Central memory CD8-positive, alpha-beta T cell (primary cell): ENCODE measurements around the gene GPRASP2.
"Not testable (repeated sequence)": the region's sequence is repeated elsewhere in the genome, so short reads cannot be mapped to it uniquely, and the experiment has no call there.

ENCODE experiments used
- ATAC-seq: fragments of 150-1000 bp; cut with Tn5 transposase; replicated peaks from 2 replicates; pipeline ENCODE4 v1.10.0; 2022; ENCODE audit warnings: mild to moderate bottlenecking, moderate FRiP score, moderate number of reproducible peaks; ENCODE audit not compliant: poor library complexity, severe bottlenecking; ENCODE audit errors: extremely low read depth
- DNase-seq, 2 donors: peaks; one replicate each; pipeline ENCODE4 v3.0.0; 2021; ENCODE audit warnings: low spot score in 2 of 2
- H3K27ac Mint-ChIP-seq: one replicate; pipeline ENCODE4 v1.8.0; 2022; ENCODE audit warnings: low read depth, mild to moderate bottlenecking, moderate library complexity, mixed read lengths
- H3K27me3 Mint-ChIP-seq: one replicate; pipeline ENCODE4 v1.8.0; 2022; ENCODE audit warnings: mixed read lengths
- H3K36me3 Mint-ChIP-seq: one replicate; pipeline ENCODE4 v1.8.0; 2022; ENCODE audit warnings: mild to moderate bottlenecking, moderate library complexity, mixed read lengths; ENCODE audit not compliant: insufficient read depth
- H3K4me1 Mint-ChIP-seq: one replicate; pipeline ENCODE4 v1.8.0; 2022; ENCODE audit warnings: mixed read lengths
- H3K4me3 Mint-ChIP-seq: one replicate; pipeline ENCODE4 v1.8.0; 2022; ENCODE audit warnings: mild to moderate bottlenecking, moderate library complexity, mixed read lengths
- H3K9me3 Mint-ChIP-seq: one replicate; pipeline ENCODE4 v1.8.0; 2022; ENCODE audit warnings: mixed read lengths

GPRASP2 gene

DNA sequence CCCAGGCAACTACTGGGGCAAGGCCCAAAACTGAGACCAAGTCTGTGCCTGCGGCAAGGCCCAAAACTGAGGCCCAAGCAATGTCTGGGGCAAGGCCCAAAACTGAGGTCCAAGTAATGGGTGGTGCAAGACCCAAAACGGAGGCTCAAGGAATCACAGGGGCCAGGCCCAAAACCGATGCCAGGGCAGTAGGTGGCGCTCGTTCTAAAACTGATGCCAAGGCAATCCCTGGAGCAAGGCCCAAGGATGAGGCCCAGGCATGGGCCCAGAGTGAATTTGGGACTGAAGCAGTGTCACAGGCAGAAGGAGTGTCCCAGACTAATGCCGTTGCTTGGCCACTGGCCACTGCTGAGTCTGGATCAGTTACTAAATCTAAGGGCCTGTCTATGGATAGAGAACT, 2.7 kb downstream of the GPRASP2 start:
- Mint-ChIP-seq H3K27me3 (peaks cover 19% of the 10 kb centered on the region), H3K9me3 (no peaks in the 10 kb centered on the region), H3K27ac (no peak overlapping the region), H3K36me3 (peaks cover 3% of the 10 kb centered on the region), H3K4me3 (no peak overlapping the region), H3K4me1 (peaks cover 5% of the 10 kb centered on the region)
- DNase-seq, result no peak
- no peak for ATAC-seq

DNA sequence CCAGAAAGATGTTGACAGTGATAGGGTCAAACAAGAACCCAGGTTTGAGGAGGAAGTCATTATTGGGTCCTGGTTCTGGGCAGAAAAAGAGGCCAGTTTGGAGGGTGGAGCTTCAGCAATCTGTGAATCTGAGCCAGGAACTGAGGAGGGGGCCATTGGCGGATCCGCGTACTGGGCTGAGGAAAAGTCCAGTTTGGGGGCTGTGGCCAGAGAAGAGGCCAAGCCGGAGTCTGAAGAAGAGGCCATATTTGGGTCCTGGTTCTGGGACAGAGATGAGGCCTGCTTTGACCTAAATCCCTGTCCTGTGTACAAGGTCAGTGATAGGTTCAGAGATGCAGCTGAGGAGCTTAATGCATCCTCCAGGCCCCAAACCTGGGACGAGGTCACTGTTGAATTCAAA, 3.7 kb downstream of the GPRASP2 start:
- Mint-ChIP-seq H3K4me3 (no peak overlapping the region), H3K27ac (no peak overlapping the region), H3K9me3 (no peaks in the 10 kb centered on the region), H3K27me3 (peaks cover 9% of the 10 kb centered on the region), H3K36me3 (peaks cover 3% of the 10 kb centered on the region), H3K4me1 (peaks cover 12% of the 10 kb centered on the region)
- DNase-seq (no peak), ATAC-seq (no peak)

DNA sequence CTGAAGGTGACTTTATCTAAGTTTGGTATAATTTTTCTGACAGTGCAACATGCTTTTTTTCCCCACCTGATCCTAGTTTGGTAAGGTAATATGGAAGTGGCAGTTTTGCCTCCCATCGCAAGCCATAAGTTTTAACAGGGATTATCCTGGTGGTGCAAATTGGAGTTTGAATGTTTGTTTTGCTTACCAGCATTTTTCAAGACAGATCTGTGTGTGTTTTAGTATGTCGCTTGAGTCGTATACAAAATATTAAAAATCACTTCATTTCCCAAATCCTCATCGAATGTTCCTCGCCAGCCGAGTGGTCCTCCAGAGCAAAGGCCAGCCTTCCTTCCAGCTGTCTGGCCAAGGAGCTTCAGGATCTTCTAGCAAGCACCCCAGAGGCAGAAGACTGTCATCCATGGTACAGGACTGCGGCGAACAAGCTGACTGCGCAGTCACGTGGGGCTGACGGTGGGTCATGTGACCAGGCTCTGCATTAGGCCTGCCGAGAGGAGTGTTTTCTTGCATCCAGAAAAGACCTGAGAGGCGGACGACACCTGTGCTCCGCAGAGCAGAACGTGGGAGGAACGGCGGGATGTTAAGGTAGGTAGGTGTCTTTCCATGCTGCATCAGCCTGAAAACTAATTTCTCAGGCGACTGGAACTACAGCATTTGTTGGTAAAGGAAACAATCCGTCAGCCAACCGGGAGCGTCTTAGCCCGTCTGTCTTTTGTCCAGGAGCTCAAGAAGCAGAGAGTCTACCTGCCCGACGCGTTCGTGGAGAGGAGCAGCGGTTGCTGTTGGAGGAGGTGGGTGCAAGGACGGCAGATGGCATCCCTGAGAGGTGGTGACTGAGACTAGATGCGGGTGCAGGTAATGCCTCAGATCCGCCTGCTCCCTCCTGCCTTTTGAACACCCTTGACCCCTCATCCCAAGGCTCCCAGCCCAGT, 8.3 kb downstream of the GPRASP2 start, which contains the start of gene GPRASP3:
GPRASP3 (plus strand) TSS at position 507 of the 932 bp plus-strand sequence. CDS start 28,253 bp downstream, outside the sequence.
- peaks cover 7% of the 10 kb centered on the region for H3K4me1 Mint-ChIP-seq
- peak; percentile 93 for ATAC-seq
- H3K36me3 Mint-ChIP-seq, result no peaks in the 10 kb centered on the region
- no peaks in the 10 kb centered on the region for H3K27me3 Mint-ChIP-seq
- peak; percentile 13 to 33 for DNase-seq
- H3K27ac Mint-ChIP-seq, result peak within 1 kb of the TSS; percentile 93
- H3K4me3 Mint-ChIP-seq, result peak within 1 kb of the TSS; percentile 85
- H3K9me3 Mint-ChIP-seq, result no peaks in the 10 kb centered on the region

DNA sequence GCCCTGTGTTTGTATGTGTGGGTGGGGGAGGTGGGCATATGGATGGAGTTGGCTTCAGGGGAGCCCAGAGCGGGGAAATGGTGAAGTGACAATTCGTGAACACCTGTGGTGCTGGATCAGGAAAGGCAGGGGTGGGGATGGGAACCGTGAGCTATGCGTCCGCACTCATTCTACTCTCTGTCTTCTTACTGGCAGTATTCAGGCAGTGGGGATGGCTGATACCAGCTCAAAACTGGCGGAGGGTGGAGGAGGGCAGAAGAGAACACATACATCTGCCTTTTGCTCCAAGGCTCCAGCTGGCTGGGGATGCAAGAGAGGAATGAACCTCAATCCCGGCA, 8.9 kb downstream of the GPRASP2 start:
- not testable (repeated sequence) for H3K4me1 Mint-ChIP-seq, H3K27ac Mint-ChIP-seq, DNase-seq, H3K27me3 Mint-ChIP-seq, H3K36me3 Mint-ChIP-seq, ATAC-seq, H3K9me3 Mint-ChIP-seq
- peak overlapping the region; percentile 85 for H3K4me3 Mint-ChIP-seq

DNA sequence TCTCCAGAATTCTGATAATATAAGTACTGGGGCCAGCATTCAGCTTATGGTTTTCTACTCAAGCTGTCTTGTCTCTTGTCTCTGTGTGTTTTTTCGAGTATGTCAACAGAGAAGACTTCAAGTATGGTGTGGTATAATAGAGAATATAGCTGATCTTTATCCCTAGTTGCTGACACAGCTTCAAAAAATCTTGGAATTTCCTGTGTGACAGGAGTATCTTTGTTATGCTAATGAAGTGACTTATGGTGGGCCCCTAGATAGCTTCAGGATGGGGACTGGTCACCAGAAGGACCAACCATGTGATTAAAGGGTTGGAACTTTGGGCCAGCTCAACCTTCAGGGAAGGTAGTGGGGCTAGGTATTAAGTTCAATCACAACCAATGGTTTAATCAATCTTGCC, 11.2 kb downstream of the GPRASP2 start:
- Mint-ChIP-seq H3K27ac (no peak overlapping the region), H3K4me1 (peaks cover 7% of the 10 kb centered on the region), H3K9me3 (no peaks in the 10 kb centered on the region), H3K4me3 (no peak overlapping the region), H3K36me3 (no peaks in the 10 kb centered on the region), H3K27me3 (no peaks in the 10 kb centered on the region)
- no peak for DNase-seq
- no peak for ATAC-seq

DNA sequence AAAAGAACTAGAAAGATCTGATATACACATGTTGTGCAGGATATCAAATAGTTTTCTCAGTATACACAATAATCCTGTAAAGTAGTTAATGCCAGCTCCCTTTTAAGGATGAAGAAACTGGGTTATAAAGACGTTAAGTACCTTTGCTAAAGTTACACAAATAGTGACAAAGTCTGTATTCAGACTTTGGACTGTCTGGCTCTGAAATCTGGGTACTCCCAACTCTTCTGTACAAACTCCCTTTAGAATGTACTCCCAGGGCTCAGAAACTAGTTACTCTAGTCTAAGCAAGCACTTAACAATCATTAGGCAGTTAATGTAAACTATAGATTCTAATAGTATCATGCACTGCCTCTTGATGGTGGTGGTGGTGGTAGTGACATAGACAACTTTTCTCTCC, 15.5 kb downstream of the GPRASP2 start:
- ATAC-seq (no peak), DNase-seq (no peak)
- H3K4me3 Mint-ChIP-seq, result no peak overlapping the region
- no peak overlapping the region for H3K27ac Mint-ChIP-seq
- H3K27me3 Mint-ChIP-seq, result no peaks in the 10 kb centered on the region
- no peaks in the 10 kb centered on the region for H3K36me3 Mint-ChIP-seq
- no peaks in the 10 kb centered on the region for H3K4me1 Mint-ChIP-seq
- H3K9me3 Mint-ChIP-seq, result no peaks in the 10 kb centered on the region

DNA sequence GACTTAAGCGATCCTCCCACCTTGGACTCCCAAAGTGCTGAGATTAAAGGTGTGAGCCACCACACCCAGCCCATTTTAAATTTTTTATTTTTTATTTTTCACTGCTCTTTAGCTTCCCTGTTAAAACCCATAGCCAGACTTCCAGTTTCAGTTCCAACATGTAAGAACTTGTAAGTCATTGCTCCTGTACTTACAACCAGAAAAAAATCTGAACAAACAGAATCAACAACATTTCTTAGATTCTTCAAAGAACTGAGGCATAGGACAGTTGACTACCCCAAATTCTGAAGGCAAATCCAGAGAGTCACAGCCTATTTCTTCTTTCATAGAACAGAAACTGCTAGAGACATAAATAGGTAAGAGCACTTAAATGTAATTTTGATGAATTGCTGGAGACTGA, 16.4 kb downstream of the GPRASP2 start:
- Mint-ChIP-seq H3K36me3 (no peaks in the 10 kb centered on the region), H3K27me3 (no peaks in the 10 kb centered on the region), H3K4me1 (no peaks in the 10 kb centered on the region), H3K4me3 (no peak overlapping the region), H3K9me3 (no peaks in the 10 kb centered on the region), H3K27ac (no peak overlapping the region)
- no peak for ATAC-seq
- no peak for DNase-seq

DNA sequence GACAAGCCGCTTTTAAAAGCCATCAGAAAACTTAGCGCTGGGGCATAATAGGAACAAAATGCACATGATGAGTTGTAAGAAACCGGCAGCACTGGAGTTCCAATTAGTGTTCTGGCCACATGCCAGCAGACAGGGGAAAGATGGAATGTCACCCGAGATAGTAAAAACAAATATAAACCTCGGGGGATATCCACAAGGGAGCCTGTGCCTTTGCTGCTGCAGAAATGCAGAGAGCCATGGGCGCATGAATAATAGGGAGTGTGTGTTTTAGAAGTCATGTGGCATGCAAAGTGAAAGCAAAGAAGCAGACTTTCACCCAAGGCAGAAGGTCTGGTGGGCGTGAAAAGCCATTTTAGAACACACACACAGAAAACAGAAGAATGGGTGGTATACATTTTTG, 27.4 kb downstream of the GPRASP2 start:
- ATAC-seq, result no peak
- Mint-ChIP-seq H3K27ac (no peak overlapping the region), H3K4me1 (no peaks in the 10 kb centered on the region), H3K4me3 (no peak overlapping the region), H3K27me3 (no peaks in the 10 kb centered on the region), H3K36me3 (no peaks in the 10 kb centered on the region), H3K9me3 (no peaks in the 10 kb centered on the region)
- no peak for DNase-seq

DNA sequence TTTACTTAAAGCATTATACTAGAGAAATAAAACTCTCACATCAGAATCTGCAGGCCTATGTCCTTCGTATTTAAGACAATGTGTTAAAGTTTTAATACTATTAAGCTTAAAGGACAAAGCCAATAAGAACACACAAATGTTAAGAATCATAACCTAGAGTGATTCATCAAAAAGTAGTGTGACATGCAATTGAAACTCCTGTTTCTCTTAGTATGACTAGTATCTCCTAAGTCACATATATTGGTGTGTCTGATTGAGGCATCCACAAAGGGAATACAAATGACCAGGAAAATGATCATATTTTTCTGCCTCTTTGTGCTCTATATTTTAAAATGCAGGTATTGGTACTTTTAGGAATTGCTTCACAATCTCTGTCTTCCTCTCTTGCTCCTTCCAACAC, 32.1 kb downstream of the GPRASP2 start:
- DNase-seq, result no peak
- Mint-ChIP-seq H3K4me3 (no peak overlapping the region), H3K4me1 (peaks cover 6% of the 10 kb centered on the region), H3K27me3 (no peaks in the 10 kb centered on the region), H3K27ac (no peak overlapping the region), H3K9me3 (no peaks in the 10 kb centered on the region), H3K36me3 (no peaks in the 10 kb centered on the region)
- no peak for ATAC-seq

DNA sequence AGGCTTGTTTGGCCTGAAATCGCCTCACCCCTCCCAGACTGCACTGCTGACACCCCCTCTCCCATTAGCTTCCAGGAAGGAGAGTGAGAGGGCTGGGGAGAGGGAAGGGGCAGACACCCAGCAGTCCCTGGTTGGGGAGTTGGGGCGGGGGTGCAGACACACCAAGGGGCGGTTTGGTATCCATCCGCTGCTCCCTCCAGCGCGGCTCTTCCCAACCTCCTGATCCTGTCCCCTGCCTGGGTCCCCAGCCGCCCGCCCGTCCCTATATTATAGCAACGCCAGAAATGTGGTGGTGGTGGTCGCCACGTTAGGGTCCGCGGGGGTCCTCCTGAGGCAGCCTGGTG, 33.2 kb downstream of the GPRASP2 start:
- ATAC-seq, result no peak
- Mint-ChIP-seq H3K27ac (no peak overlapping the region), H3K4me1 (peaks cover 6% of the 10 kb centered on the region), H3K4me3 (peak overlapping the region; percentile 79), H3K27me3 (no peaks in the 10 kb centered on the region), H3K9me3 (no peaks in the 10 kb centered on the region), H3K36me3 (no peaks in the 10 kb centered on the region)
- no peak for DNase-seq

DNA sequence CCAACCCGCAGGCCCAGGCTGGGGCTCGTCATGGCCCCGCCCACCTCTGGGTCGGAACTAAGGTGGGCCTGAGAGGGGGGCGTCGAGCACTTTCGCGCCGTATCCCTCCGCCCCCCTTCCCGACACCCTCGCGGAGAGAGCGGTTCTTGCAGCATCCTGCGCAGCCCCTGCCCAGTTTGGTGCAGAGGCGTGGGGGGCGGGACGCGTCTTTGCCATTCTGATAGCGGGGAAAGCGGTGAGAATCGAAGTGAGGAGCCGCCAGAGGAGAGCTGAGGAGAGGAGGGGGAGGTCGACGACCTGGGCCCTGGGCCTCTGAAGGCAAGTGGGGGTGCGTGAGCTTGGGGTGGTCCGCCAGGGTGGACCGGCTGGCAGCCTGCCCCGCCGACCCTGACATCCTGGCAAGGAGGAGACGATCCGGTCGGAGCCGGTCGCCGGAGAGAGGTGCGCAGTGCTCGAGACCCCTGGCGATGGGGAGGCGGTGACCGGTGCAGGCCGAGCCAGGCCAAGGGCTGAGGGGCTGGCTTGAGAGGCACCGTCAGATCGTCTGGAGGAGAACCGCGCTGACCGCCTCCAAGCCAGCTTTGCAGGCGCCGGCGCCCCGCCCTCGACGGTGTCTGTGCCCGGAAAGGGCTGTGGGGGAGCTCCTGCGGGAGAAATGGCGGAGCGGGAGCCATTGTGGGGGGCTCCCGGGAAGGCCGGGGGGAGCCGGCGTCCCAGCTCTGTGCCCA, 33.8 kb downstream of the GPRASP2 start:
- Mint-ChIP-seq H3K27me3 (no peaks in the 10 kb centered on the region), H3K27ac (no peak overlapping the region), H3K4me1 (peaks cover 6% of the 10 kb centered on the region), H3K4me3 (peak overlapping the region; percentile 79), H3K36me3 (no peaks in the 10 kb centered on the region), H3K9me3 (no peaks in the 10 kb centered on the region)
- no peak for DNase-seq
- peak; percentile 43 for ATAC-seq

DNA sequence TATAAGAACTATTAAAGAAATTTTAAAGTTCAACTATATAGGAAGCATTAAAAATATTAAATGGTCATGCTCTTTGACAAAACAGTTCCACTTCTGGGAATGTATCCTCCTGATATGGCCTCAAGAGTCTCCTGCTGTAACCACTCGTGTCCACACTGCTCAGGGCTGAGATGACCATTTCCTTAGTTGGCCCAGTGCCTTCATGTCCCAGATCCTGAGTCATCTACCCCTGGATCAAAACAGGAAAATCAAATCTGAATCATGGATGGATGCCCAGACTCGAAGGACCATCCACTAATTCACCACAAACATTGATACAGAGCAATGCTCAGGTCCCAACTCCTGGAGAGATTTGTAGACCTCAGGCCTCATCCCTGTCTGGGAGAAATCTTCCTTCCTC, 53.0 kb downstream of the GPRASP2 start:
- peaks cover 12% of the 10 kb centered on the region for H3K36me3 Mint-ChIP-seq
- DNase-seq (no peak), ATAC-seq (no peak)
- no peak overlapping the region for H3K4me3 Mint-ChIP-seq
- H3K4me1 Mint-ChIP-seq, result peaks cover 12% of the 10 kb centered on the region
- H3K9me3 Mint-ChIP-seq, result no peaks in the 10 kb centered on the region
- no peaks in the 10 kb centered on the region for H3K27me3 Mint-ChIP-seq
- no peak overlapping the region for H3K27ac Mint-ChIP-seq

DNA sequence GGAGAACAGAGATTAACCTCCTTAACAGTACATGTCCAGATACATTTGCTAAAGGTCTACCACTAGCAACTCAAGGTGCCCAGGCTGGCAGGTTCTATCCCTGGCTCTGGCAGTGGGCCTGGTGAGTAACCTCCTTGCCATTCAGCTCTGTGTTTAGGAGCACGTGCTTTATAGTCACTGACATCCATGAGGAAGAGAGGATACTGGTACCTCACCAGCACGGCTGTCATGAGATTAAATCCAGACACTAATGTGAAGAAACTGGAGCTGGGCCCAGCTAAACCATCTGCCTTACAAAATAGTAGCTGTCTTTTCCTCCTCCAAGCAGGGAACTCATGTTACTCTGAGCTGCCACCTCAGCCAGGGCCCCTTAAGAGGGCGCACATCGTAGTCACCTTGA, 53.6 kb downstream of the GPRASP2 start:
- no peaks in the 10 kb centered on the region for H3K9me3 Mint-ChIP-seq
- H3K27me3 Mint-ChIP-seq, result no peaks in the 10 kb centered on the region
- DNase-seq (no peak), ATAC-seq (no peak)
- no peak overlapping the region for H3K27ac Mint-ChIP-seq
- no peak overlapping the region for H3K4me3 Mint-ChIP-seq
- peaks cover 13% of the 10 kb centered on the region for H3K4me1 Mint-ChIP-seq
- peaks cover 12% of the 10 kb centered on the region for H3K36me3 Mint-ChIP-seq
